Thoracic aorta (tissue), 2 donors: ENCODE results near the gene MAN1C1. TPM values are rescaled to one million over a fixed set of nuclear protein-coding genes. Genes with fewer than 3 reads are reported as not detected.

ENCODE experiments used
- ATAC-seq: fragments of 150-250 bp; one replicate; pipeline ENCODE4 v1.8.0; 2017; ENCODE audit warnings: low read depth; ENCODE audit not compliant: insufficient number of reproducible peaks, low FRiP score
- DNase-seq: peaks from one replicate; pipeline ENCODE4 v3.0.0-alpha.2; 2020; ENCODE audit warnings: low spot score
- H3K27ac ChIP-seq, 2 donors: fragments of 200-600 bp; sonication (generic); 1 replicate in 1 of 2; 2 replicates in 1 of 2; pipeline ENCODE4 v1.5.1; 2016; ENCODE audit warnings: mild to moderate bottlenecking in 2 of 2, moderate library complexity in 2 of 2
- H3K27me3 ChIP-seq: fragments of 200-600 bp; sonication (generic); replicated peaks from 2 replicates; pipeline ENCODE4 v1.6.0; 2016; ENCODE audit warnings: mild to moderate bottlenecking; ENCODE audit not compliant: insufficient read depth
- H3K36me3 ChIP-seq: fragments of 200-600 bp; sonication (generic); one replicate; pipeline ENCODE4 v1.5.1; 2016
- H3K4me1 ChIP-seq, 2 donors: fragments of 200-600 bp; sonication (generic); 1 replicate in 1 of 2; 2 replicates in 1 of 2; pipeline versions ENCODE4 v1.5.1 to v1.6.0; 2016; ENCODE audit warnings: low read depth in 2 of 2, mild to moderate bottlenecking in 1 of 2; ENCODE audit not compliant: control insufficient read depth in 1 of 2
- H3K4me3 ChIP-seq: fragments of 200-600 bp; sonication (generic); 2 replicates; pipeline ENCODE4 v1.5.1; 2016; ENCODE audit warnings: mild to moderate bottlenecking
- H3K9me3 ChIP-seq: fragments of 200-600 bp; sonication (generic); 2 replicates; pipeline ENCODE4 v1.5.1; 2016
- total RNA-seq, 2 donors: library from RNA; depleted of rRNA; stranded (reverse); fragments of >200 nt; gene quantifications; one replicate each; pipeline versions ENCODE4 v1.1.0 to v1.2.3, GENCODE V29; 2016
- TF ChIP-seq, protein P1 (sequence below): fragments of 200-600 bp; sonication (generic); IDR thresholded peaks from one replicate; pipeline ENCODE4 v1.5.1; 2019; ENCODE audit warnings: antibody characterized with exemption

MAN1C1 gene
- total RNA-seq, 2 donors from 2014 or later, result 21.0 to 26.0 TPM

GRCh38 chr1:25685211-25685750 is 68.7 kb downstream of the MAN1C1 start:
- Histone ChIP-seq H3K27me3 (no peaks in the 10 kb centered on the region), H3K4me1 (peaks cover 0 to 55% of the 10 kb centered on the region in 2 donors), H3K4me3 (no peak overlapping the region), H3K36me3 (no peaks in the 10 kb centered on the region), H3K9me3 (no peaks in the 10 kb centered on the region), H3K27ac (no peak overlapping the region)
- no peak for DNase-seq
- ATAC-seq, result no peak
- TF ChIP-seq, protein P1, sequence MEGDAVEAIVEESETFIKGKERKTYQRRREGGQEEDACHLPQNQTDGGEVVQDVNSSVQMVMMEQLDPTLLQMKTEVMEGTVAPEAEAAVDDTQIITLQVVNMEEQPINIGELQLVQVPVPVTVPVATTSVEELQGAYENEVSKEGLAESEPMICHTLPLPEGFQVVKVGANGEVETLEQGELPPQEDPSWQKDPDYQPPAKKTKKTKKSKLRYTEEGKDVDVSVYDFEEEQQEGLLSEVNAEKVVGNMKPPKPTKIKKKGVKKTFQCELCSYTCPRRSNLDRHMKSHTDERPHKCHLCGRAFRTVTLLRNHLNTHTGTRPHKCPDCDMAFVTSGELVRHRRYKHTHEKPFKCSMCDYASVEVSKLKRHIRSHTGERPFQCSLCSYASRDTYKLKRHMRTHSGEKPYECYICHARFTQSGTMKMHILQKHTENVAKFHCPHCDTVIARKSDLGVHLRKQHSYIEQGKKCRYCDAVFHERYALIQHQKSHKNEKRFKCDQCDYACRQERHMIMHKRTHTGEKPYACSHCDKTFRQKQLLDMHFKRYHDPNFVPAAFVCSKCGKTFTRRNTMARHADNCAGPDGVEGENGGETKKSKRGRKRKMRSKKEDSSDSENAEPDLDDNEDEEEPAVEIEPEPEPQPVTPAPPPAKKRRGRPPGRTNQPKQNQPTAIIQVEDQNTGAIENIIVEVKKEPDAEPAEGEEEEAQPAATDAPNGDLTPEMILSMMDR, result no peak

- Histone ChIP-seq H3K4me1 (peaks cover 0 to 55% of the 10 kb centered on the region in 2 donors), H3K27ac (peak overlapping the region; percentile 26 to 44), H3K27me3 (no peaks in the 10 kb centered on the region), H3K4me3 (no peak overlapping the region), H3K36me3 (no peaks in the 10 kb centered on the region), H3K9me3 (no peaks in the 10 kb centered on the region)
- DNase-seq (no peak), ATAC-seq (no peak)
- TF ChIP-seq, protein P1, result no peak
Measured at GRCh38 chr1:25685938-25686665, 69.5 kb downstream of the MAN1C1 start.

GRCh38 chr1:25687221-25688017 is 70.8 kb downstream of the MAN1C1 start:
- Histone ChIP-seq H3K4me1 (peaks cover 0 to 55% of the 10 kb centered on the region in 2 donors), H3K27ac (peak overlapping the region; percentile 71), H3K36me3 (no peaks in the 10 kb centered on the region), H3K27me3 (no peaks in the 10 kb centered on the region), H3K9me3 (no peaks in the 10 kb centered on the region), H3K4me3 (no peak overlapping the region)
- ATAC-seq, result no peak
- DNase-seq, result no peak
- TF ChIP-seq, protein P1, result no peak

GRCh38 chr1:25688390-25689119 is 72.0 kb downstream of the MAN1C1 start:
- no peak overlapping the region for H3K4me3 ChIP-seq
- DNase-seq (peak; percentile 60), ATAC-seq (peak; percentile 46)
- peak overlapping the region; percentile 71 for H3K27ac ChIP-seq
- no peaks in the 10 kb centered on the region for H3K27me3 ChIP-seq
- TF ChIP-seq, protein P1, result no peak
- H3K36me3 ChIP-seq, result no peaks in the 10 kb centered on the region
- peaks cover 0 to 52% of the 10 kb centered on the region in 2 donors for H3K4me1 ChIP-seq
- H3K9me3 ChIP-seq, result no peaks in the 10 kb centered on the region
